Measurements from ENCODE around the gene SCFD2. TPM values are rescaled to one million over a fixed set of nuclear protein-coding genes. Genes with fewer than 3 reads are reported as not detected.

Gene SCFD2
- total and polyA plus RNA-seq, 2 donors (not counting 3 experiments of a cell fraction or from before 2014, with no cell fraction given): 12.3 to 22.8 TPM

DNA sequence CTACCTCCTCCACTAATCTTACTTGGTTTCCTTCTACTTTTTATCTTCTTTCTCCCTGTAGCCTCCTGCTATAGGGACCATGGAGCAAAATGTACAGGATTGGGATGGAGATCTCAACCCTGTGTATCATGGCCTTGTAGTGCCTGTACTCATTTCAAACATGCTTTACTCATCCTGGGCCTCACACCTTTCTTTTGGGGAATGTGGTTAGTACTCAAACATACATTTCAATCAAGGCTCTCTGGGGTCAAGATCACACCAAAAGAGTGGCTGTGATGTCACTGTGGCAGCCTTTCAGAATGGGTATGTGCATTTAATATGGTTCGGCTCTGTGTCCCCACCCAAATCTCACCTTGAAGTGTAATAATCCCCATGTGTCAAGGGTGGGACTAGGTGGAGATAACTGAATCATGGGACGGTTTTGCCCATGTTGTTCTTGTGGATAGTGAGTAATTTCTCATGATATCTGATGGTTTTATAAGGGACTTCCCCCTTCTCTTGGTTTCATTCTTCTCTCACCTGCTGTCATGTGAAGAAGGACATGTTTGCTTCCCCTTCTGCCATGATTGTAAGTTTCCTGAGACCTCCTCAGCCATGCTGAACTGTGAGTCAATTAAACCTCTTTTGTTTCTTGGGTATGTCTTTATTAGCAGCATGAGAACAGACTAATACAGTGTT is 298.6 kb downstream of the SCFD2 start:
- H3K4me1 ChIP-seq (ENCODE audit: control insufficient read depth, extremely low read depth, insufficient read depth, low read length): no peaks in the 10 kb centered on the region
- CTCF ChIA-PET: no interaction called here
- H3K27ac ChIP-seq (ENCODE audit: insufficient read depth, low read depth, low read length): no peak overlapping the region
- H3K4me2 ChIP-seq (ENCODE audit: insufficient read depth, low read length): no peak overlapping the region
- TF ChIP-seq, protein P1, sequence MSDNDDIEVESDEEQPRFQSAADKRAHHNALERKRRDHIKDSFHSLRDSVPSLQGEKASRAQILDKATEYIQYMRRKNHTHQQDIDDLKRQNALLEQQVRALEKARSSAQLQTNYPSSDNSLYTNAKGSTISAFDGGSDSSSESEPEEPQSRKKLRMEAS (IDR thresholded peaks at IDR 0.05; ENCODE audit: insufficient read depth, insufficient read length): no peak
- TF ChIP-seq POLR2A (IDR thresholded peaks at IDR 0.05; ENCODE audit: low read depth, low read length): no peak
- no peak for TF ChIP-seq MYC (IDR thresholded peaks at IDR 0.05; ENCODE audit: low read depth, low read length)
- TF ChIP-seq, protein P2, sequence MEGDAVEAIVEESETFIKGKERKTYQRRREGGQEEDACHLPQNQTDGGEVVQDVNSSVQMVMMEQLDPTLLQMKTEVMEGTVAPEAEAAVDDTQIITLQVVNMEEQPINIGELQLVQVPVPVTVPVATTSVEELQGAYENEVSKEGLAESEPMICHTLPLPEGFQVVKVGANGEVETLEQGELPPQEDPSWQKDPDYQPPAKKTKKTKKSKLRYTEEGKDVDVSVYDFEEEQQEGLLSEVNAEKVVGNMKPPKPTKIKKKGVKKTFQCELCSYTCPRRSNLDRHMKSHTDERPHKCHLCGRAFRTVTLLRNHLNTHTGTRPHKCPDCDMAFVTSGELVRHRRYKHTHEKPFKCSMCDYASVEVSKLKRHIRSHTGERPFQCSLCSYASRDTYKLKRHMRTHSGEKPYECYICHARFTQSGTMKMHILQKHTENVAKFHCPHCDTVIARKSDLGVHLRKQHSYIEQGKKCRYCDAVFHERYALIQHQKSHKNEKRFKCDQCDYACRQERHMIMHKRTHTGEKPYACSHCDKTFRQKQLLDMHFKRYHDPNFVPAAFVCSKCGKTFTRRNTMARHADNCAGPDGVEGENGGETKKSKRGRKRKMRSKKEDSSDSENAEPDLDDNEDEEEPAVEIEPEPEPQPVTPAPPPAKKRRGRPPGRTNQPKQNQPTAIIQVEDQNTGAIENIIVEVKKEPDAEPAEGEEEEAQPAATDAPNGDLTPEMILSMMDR (IDR thresholded peaks at IDR 0.05; ENCODE audit: extremely low read depth in 1 of 2, insufficient read depth in 1 of 2, low read depth in 1 of 2, low read length in 2 of 2): no peak
- no peak for TF ChIP-seq EZH2 (IDR thresholded peaks at IDR 0.05; ENCODE audit: borderline replicate concordance, low read depth, low read length, severe bottlenecking)
- no peaks in the 10 kb centered on the region for H3K27me3 ChIP-seq (ENCODE audit: control insufficient read depth in 2 of 2, insufficient read depth in 2 of 2, low read length in 2 of 2)
- H3K79me2 ChIP-seq (ENCODE audit: control insufficient read depth, insufficient read depth, low read length): no peaks in the 10 kb centered on the region
- FAIRE-seq: no peak
- POLR2A ChIA-PET: no interaction called here
- no peaks in the 10 kb centered on the region for H3K9me1 ChIP-seq (replicated peaks; ENCODE audit: control insufficient read depth, extremely low read depth, insufficient read depth, low read length)
- dilution Hi-C loops (cut with MboI; ENCODE audit: extremely low pct_ligation_motif_present, low sequenced_read_pairs): no loop called here
- no peak overlapping the region for H3K4me3 ChIP-seq (replicated peaks in 1 of 3; ENCODE audit: insufficient read depth in 1 of 3, low read depth in 1 of 3, low read length in 3 of 3)
- H4K20me1 ChIP-seq (replicated peaks; ENCODE audit: control insufficient read depth, extremely low read depth, insufficient read depth, low read length): no peaks in the 10 kb centered on the region
- no peak overlapping the region for H3K9ac ChIP-seq (replicated peaks; ENCODE audit: extremely low read depth, insufficient read depth, low read length)
- H2AFZ ChIP-seq (ENCODE audit: low read depth, low read length): no peak overlapping the region
- BruUV-seq (replicated peaks): no TSS peak
- H3K9me3 ChIP-seq (replicated peaks; ENCODE audit: control insufficient read depth, insufficient read depth, low read length): no peaks in the 10 kb centered on the region
- intact Hi-C loops (cut with micrococcal nuclease): no loop called here
- H3K36me3 ChIP-seq (ENCODE audit: control insufficient read depth in 2 of 2, extremely low read depth in 1 of 2, insufficient read depth in 2 of 2, low read length in 2 of 2): no peaks in the 10 kb centered on the region
- DNase-seq (ENCODE audit: low read depth, low spot score): no peak

DNA sequence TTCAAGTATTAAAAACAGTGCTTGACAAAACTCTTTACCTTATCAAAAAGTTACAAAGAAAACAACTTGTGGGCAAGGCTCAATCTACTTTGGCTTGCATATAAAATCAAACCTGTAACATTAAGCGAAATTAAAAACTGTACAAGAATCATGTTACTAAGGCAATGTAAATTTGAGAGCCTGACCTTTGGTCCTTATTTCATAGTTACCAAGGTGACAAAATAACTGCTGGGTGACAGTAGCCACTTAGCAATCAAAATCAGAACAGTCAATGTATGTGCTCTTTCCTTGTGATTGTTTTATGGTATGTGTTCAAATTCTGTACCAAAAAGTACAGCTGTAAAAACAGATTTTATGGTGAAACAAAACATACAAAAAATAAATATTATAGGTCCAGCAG is 299.7 kb downstream of the SCFD2 start:
- FAIRE-seq (no peak), DNase-seq (ENCODE audit: low read depth, low spot score) (no peak)
- H2AFZ ChIP-seq (ENCODE audit: low read depth, low read length): no peak overlapping the region
- H4K20me1 ChIP-seq (replicated peaks; ENCODE audit: control insufficient read depth, extremely low read depth, insufficient read depth, low read length): no peaks in the 10 kb centered on the region
- ChIA-PET POLR2A (no interaction called here), CTCF (no interaction called here)
- no peak for TF ChIP-seq GATA2 (IDR thresholded peaks at IDR 0.05; ENCODE audit: insufficient read depth, insufficient read length, low read depth, low read length)
- TF ChIP-seq, protein P2 (IDR thresholded peaks at IDR 0.05; ENCODE audit: extremely low read depth in 1 of 2, insufficient read depth in 1 of 2, low read depth in 1 of 2, low read length in 2 of 2): no peak
- TF ChIP-seq FOS (IDR thresholded peaks at IDR 0.05; ENCODE audit: borderline replicate concordance, insufficient read depth, low read length): no peak
- TF ChIP-seq JUN (IDR thresholded peaks at IDR 0.05; ENCODE audit: borderline replicate concordance, insufficient read depth, insufficient read length, low read depth): no peak
- no peak for TF ChIP-seq EZH2 (IDR thresholded peaks at IDR 0.05; ENCODE audit: borderline replicate concordance, low read depth, low read length, severe bottlenecking)
- TF ChIP-seq POLR2A (IDR thresholded peaks at IDR 0.05; ENCODE audit: low read depth, low read length): no peak
- TF ChIP-seq POLR2AphosphoS5 (IDR thresholded peaks at IDR 0.05; ENCODE audit: insufficient read depth, low read depth, low read length): no peak
- H3K9ac ChIP-seq (replicated peaks; ENCODE audit: extremely low read depth, insufficient read depth, low read length): no peak overlapping the region
- no peak overlapping the region for H3K27ac ChIP-seq (ENCODE audit: insufficient read depth, low read depth, low read length)
- no peaks in the 10 kb centered on the region for H3K79me2 ChIP-seq (ENCODE audit: control insufficient read depth, insufficient read depth, low read length)
- no peaks in the 10 kb centered on the region for H3K27me3 ChIP-seq (ENCODE audit: control insufficient read depth in 2 of 2, insufficient read depth in 2 of 2, low read length in 2 of 2)
- dilution Hi-C loops (cut with MboI; ENCODE audit: extremely low pct_ligation_motif_present, low sequenced_read_pairs) (no loop called here), intact Hi-C loops (cut with micrococcal nuclease) (no loop called here)
- no TSS peak for BruUV-seq (replicated peaks)
- H3K9me1 ChIP-seq (replicated peaks; ENCODE audit: control insufficient read depth, extremely low read depth, insufficient read depth, low read length): no peaks in the 10 kb centered on the region
- H3K9me3 ChIP-seq (replicated peaks; ENCODE audit: control insufficient read depth, insufficient read depth, low read length): no peaks in the 10 kb centered on the region
- H3K36me3 ChIP-seq (ENCODE audit: control insufficient read depth in 2 of 2, extremely low read depth in 1 of 2, insufficient read depth in 2 of 2, low read length in 2 of 2): no peaks in the 10 kb centered on the region
- H3K4me3 ChIP-seq (replicated peaks in 1 of 3; ENCODE audit: insufficient read depth in 1 of 3, low read depth in 1 of 3, low read length in 3 of 3): no peak overlapping the region
- no peaks in the 10 kb centered on the region for H3K4me1 ChIP-seq (ENCODE audit: control insufficient read depth, extremely low read depth, insufficient read depth, low read length)
- no peak overlapping the region for H3K4me2 ChIP-seq (ENCODE audit: insufficient read depth, low read length)
